HG03103 (cell line): ENCODE measurements around the gene LDLRAD4.

Experiments used
- ATAC-seq: cut with Tn5 transposase; IDR thresholded peaks from one replicate; pipeline ENCODE4 v1.9.1; 2021; ENCODE audit warnings: low read depth; ENCODE audit not compliant: unreplicated experiment

The LDLRAD4 gene

GRCh38 chr18:13520741-13521140 lies 302.2 kb downstream of the LDLRAD4 start:
- ATAC-seq, result no peak

- no peak for ATAC-seq
Observed at GRCh38 chr18:13521418-13521817, 302.9 kb downstream of the LDLRAD4 start.

DNA sequence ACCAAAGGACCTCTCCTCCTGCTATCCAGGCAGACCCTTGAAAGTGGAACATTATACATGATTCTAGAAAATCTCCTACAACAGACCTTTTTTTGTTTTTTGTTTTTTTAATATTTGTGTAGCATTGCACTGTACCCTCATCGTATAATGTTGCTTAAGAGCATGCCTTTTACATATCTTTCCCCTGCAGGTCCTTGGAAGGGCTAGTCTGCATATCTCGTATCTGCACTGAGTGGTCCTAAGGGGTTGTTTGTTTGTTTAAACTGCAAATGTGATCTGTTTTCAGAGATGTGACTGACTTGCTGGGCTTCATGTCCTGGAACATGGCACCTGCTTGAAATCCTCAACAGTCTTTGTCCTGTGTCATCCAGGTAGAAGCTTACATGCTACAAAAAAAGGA lies 303.7 kb downstream of the LDLRAD4 start:
- ATAC-seq, result no peak

DNA sequence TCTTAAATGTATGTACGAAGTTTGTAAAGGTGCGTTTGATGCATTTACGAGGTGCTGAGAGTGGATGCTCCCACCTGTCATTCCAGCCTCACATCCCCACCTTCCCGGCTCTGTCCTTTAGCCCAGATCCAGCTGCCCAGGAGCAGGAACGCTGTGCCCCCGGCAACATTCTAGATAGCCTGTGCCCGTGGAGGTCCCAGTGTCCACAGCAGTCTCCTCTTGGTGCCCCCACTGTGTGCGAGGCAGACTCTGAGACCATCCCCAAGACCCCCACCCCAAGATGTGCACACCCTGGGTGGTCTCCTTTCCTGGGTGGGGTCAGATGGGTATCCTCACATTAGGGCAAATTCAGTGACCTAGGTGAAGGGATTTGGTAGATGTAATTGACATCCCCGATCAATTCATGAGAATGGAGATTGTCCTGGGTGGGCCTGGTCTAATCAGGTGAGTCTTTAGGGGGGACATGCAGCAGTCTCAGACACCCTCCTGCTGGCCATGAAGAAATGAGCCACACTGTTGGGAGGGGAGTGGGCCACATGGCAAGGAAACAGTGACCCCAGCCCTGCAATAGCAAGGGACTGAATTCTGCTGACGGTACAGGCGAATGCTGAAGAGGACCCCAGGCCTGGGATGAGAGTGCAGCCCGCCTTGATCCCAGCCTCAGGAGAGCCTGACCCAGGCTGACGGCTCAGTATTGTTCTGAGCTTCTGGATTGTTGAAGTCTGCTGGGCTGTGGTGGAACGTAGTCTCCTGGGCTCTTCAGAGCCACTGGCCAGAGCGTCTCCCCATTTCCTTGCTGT lies 304.5 kb downstream of the LDLRAD4 start:
- no peak for ATAC-seq

GRCh38 chr18:13524054-13524453 lies 305.5 kb downstream of the LDLRAD4 start:
- no peak for ATAC-seq

DNA sequence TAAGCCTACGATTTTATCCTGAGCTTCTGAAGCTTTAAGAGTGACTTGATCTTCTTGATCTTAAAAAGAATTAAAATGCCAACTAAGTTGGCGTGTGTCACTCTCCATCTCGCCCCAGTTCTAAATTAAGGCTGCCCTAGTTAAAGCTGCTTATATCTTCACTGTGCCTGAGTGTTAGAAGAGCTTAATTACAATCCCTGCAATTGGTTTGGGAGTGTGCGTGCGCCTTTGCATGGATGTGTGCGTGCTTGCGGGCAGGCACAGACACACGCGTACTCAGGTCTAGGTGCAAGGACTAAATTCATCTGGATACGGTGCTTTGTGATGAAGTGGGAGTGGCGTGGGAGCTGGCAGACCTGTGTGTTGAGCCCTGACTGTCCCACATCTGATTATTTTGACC lies 306.3 kb downstream of the LDLRAD4 start:
- no peak for ATAC-seq

GRCh38 chr18:13525381-13526029 lies 306.9 kb downstream of the LDLRAD4 start:
- ATAC-seq, result no peak

GRCh38 chr18:13526519-13526918 lies 308.0 kb downstream of the LDLRAD4 start:
- no peak for ATAC-seq

DNA sequence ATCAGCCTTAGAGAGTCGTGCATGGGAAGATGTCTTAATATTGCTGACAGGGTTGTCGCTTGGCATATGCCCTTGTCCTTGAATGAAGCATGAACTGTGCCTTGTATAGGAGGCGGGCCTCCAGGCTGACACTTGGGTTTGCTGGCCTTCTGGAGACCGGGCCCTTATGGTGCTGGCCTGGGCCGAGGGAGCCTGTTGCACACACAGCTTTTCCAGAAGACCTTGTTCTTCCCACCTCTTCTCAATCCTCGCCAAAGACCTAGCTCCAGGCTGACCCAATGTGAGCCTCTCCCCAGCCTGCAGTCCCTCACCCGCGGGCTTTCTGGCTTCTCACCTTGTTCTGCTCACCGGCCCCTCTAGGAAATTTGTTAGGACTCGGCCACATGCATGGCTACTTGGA lies 308.7 kb downstream of the LDLRAD4 start:
- ATAC-seq, result no peak

- no peak for ATAC-seq
Observed at GRCh38 chr18:13527730-13528129, 309.2 kb downstream of the LDLRAD4 start.

- no peak for ATAC-seq
Observed at GRCh38 chr18:13528739-13529392, 310.3 kb downstream of the LDLRAD4 start.

DNA sequence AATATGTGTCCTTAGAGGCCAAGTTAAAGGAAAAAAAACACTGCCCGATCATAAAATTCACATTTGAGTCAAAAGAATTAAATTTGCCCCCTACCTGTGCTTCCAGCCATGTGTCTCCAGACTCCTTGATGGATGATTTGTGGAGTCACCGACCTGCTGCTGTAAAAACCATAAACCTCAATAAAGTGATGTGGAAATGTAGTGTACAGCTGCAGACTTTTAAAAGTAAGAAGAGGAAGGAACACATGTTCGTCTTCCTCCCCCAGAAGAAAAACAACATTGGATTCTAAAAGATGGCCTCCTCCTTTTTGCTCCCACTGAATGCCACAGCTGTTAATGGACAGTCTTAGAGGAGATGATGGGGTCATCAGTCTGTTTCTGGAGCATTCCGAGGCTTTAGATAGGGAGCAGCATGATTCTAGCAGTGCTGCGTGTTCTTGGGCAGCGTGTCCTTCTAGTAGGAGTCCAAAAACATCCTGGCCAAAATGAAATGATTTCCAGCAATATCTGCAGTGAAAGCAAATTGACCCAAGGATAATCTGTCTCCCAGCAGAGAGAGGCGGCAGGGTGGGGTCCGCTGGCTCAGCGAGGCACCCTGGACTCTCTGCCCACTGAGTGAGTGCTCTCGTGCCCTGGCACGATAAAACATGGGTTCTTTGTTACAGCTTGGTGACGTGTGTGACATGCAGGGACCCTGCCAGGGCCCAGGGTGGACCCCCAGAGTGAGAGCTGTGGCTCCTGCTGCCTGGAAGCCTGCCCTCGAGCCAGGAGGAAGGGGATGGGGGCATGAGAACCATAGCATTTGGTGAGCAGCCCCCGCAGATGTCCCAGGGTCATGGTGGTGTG lies 311.7 kb downstream of the LDLRAD4 start:
- ATAC-seq, result no peak

DNA sequence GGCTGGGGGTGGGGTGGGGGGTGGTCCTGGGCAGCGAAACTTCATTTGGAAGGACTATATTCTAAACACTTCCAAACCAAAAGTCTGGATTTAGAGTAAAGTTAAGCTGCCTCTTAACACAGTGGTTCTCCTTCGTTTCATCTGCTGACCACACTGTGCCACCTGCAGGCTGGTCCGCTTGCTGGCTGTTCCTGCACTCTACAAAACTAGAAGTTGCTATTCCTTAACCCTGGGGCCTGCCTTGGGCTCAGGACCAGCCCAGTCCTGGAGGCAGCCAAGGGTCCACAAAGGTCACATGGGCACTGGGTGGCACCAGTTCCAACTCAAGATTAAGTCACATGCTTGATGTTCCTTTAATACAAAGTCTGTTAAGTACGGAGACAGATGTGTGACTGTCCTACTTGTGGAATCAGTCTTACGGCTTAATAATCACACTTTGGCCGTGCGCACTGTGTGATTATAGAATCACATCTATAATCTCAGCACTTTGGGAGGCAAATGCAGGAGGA lies 312.4 kb downstream of the LDLRAD4 start:
- no peak for ATAC-seq

GRCh38 chr18:13531681-13532325 lies 313.2 kb downstream of the LDLRAD4 start:
- ATAC-seq, result no peak

GRCh38 chr18:13532406-13533075 lies 314.0 kb downstream of the LDLRAD4 start:
- ATAC-seq, result no peak

DNA sequence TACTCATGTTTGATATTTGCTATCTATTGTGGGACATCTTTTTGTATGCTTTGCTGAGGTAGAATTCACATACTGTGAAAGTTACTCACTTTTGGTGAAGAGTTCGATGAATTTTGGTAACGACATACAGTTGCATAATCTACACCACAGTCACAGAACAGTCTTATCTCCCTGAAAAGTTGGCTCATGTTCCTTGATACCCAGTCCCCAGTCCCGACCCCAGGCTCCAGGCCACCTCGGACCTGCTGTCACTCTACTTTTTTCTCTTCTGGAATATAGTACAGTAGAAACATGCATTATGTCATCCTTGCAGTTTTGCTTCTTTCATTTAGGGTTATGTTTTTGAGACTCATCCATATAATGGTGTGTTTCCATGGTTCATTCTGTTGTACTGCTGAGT lies 316.1 kb downstream of the LDLRAD4 start:
- ATAC-seq, result no peak

DNA sequence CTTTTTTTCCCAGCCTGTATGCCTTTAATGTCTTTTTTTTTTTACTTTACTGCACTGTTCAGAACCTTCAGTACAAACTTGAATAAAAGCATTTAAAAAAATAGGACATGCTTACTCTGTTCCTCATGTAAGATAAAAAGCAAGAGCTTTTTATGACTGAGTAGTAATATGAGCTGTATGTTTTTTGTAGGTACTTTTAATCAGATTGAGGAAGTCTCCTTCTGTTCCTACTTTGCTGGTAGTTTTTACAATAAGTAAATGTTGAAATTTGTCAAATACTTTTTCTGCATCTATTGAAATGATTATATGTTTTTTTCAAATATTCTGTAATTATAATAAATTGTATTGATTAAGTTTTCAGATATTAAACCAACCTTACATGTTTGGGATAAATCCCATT lies 318.0 kb downstream of the LDLRAD4 start:
- ATAC-seq, result no peak

DNA sequence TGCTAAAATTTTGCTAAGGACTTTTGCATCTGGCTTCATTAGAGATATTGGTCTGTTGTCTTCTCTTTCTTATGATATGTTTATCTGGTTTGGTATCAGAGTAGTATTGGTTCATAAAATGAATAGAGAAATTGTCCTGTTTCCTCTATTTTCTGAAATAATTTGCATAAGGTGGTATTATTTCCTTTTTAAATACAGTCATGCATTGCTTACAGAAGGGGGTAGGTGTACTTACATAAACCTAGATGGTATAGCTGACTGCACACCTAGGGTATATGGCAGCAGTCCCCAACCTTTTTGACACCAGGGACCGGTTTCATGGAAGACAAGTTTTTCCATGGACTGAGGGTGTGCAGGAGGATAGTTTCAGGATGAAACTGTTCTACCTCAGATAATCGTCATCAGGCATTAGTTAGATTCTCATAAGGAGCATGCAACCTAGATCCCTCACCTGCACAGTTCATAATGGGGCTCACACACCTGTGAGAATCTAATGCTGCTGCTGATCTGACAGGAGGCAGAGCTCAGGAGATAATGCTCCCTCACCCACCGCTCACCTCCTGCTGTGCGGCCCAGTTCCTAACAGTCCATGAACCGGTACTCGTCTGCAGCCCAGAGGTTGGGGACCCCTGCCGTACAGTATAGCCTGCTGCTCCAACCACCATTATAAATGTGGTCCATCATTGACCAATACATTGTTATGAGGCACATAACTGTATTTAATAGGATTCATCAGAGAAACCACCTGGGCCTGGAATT lies 318.6 kb downstream of the LDLRAD4 start:
- ATAC-seq, result no peak

DNA sequence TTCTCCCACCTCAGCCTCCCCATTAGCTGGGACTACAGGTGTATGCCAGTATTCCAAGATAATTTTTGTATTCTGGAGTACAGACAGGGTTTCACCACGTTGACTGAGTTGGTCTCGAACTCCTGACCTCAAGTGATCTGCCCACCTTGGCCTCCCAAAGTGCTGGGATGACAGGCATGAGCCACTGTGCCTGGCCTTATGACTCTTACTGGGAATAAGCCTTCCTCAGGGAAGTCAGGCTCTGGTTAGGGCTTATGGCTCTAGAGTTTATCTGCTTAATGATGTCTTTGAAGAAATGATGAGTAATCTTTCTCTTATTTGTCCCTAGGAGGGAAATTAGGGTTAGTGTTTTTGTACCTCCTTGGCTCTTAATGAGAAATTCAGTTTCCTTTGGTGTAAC lies 320.1 kb downstream of the LDLRAD4 start:
- ATAC-seq, result no peak
